ELR (cell line): ENCODE results near the gene PHF21A.
"Not testable (repeated sequence)": the region's sequence is repeated elsewhere in the genome, so short reads cannot be mapped to it uniquely, and the experiment has no call there.

Experiments used
- DNase-seq: peaks from one replicate; pipeline ENCODE4 v3.0.0-alpha.2; 2015; ENCODE audit warnings: low read depth

Gene PHF21A

GRCh38 chr11:46036009-46036408 is 85.2 kb downstream of the PHF21A start:
- DNase-seq, result no peak

- DNase-seq, result no peak
Observed at GRCh38 chr11:46034041-46034440, 87.2 kb downstream of the PHF21A start.

GRCh38 chr11:46026606-46027293 is 94.5 kb downstream of the PHF21A start:
- peak; percentile 55 for DNase-seq

DNA sequence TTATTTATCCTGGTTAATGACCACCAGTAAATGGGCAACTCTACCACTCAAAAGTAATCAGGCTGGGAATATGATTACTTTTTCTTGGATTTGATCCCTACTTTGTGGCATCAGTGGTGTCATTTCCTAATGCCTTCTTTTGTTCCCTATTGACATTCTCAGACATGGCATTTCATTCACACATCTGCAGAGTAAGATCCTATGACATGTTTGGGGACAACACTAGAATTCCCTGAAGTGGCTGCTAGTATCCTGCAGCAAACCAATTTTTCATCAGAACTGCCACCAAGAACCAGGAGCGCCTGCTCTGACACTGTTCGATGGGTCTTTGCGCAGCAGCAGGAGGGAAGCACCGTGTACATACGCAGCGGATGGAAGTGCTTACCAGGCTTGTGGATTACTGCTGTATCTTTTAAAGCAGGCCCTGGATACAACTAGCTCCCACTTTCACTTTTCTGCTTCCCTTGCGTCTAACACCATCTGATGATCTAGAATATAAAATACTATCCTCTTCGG is 101.1 kb downstream of the PHF21A start:
- no peak for DNase-seq

DNA sequence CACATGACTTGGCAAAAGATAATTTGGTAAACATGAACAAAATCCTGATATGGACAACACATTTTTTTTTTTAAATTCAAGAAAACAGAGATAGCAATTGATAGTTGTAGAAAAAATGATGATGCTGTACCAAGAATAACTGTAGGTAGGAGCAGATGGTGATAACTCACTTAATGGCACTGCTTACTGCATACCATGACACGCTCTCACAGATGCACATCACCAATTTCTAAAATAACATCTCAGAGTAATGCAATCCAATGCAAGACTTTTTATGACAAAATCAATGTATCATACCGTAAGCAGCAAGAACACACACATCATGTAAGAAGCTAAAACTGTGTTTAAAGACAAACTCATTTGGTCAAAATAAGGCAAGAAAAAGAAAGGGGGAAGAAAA is 102.6 kb downstream of the PHF21A start:
- no peak for DNase-seq

DNA sequence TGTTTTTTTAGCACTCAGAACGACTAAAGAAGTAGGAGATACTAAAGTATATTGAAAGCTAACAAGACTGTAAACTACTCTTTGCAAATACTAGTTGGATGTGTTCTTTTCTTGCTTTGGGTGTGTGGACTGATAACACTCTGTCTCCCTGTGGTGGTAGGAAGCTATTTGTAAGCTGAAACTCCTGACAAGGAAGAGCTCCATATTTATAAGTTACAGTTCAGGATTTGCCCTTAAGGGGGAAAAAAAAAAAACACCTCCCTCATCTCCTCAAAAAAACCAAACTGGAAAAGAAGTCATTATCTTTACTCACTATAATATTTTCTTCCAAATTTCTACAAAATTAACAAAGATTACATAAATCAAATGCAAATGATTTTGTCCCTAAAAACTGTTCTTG is 103.9 kb downstream of the PHF21A start:
- DNase-seq, result peak; percentile 5

DNA sequence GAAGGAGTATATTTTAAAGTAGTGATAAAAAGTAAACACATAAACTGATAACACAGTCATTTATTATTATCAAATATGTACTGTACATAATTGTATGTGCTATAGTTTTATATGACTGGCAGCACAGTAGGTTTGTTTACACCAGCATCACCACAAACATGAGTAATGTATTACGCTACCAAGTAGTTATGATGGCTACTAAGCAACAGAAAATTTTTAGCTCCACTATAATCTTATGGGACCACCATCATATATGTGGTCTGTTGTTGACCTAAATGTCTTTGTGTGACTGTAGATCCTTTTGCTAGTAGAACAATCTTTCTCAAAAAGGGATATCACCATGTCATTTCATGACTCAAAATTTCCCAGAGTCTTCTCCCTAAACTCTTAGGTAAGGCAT is 105.3 kb downstream of the PHF21A start:
- DNase-seq, result peak; percentile 79

- not testable (repeated sequence) for DNase-seq
Observed at GRCh38 chr11:46014168-46014567, 107.1 kb downstream of the PHF21A start.

DNA sequence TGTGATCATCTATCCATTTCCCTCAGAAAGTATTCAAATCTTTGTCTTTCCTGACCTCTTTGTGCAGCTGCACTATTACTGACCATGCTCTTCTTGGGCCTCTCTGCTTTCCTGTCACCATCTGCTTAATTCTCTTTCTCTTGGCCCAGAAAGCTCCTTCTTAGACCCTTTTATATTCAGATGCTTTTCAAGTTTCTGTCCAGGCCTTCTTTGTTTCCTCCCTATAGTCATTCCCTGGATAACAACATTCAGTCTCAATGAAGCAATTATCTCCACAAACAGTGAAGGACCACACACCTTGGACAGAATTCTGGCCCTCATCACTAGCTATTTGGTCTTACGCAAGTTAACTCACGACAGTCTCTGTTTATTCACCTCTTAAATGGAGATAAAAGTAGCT is 109.1 kb downstream of the PHF21A start:
- DNase-seq, result no peak

DNA sequence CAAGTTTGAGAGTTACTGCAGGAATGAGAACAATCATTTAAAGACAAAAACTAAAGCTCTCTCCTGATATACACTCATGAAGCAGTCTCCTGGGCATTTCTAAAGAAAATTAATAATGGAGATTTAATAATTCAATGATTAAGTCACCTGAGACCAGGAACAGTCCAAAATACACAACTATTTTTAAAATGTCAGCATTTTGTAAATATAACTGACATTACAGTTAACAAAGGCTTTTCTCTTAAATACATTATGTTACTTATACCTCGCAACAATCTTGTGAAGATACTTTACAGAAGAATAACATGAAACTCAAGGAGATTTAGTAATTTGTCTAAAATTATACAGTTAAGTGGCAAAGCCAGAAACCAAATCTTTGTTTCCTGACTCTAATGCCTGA is 111.2 kb downstream of the PHF21A start:
- DNase-seq, result no peak

DNA sequence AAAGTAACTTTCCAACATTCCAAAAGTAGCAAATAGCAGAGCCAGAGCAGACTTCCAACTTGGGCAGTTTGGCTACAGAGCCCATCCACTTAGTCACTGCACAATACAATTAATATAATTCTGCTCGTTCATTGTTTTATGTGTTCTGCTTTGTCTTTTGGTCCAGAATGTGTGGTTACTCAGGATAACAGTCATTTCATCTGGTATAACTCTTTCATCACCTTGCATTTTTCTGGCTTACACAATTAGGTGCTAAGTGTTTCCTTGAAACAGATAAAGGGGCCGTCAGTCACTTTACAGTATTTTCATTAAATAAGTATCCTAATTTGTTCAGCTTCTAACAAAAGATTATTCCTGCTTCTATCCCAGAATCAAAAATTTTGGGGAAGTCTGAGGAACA is 111.6 kb downstream of the PHF21A start:
- no peak for DNase-seq

GRCh38 chr11:46006418-46007070 is 114.7 kb downstream of the PHF21A start:
- peak; percentile 79 for DNase-seq

DNA sequence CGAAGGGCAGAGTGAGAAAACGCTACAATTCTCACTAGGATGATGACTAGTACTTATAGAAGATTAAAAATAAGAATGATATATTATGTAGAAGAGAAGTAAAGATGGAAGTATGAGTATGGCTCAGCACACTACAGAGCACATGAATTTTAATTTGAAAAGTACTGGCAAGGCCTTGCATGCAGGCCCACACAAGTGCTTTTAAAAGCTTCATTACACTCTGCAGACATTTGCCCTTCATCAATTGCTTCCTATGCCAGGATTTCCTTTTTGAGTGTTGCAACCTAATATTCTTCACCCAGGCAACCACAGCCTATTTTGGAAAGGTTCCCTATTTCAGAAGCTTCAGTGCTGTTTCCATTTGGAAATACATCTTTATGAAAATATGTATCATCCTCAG is 117.7 kb downstream of the PHF21A start:
- no peak for DNase-seq

DNA sequence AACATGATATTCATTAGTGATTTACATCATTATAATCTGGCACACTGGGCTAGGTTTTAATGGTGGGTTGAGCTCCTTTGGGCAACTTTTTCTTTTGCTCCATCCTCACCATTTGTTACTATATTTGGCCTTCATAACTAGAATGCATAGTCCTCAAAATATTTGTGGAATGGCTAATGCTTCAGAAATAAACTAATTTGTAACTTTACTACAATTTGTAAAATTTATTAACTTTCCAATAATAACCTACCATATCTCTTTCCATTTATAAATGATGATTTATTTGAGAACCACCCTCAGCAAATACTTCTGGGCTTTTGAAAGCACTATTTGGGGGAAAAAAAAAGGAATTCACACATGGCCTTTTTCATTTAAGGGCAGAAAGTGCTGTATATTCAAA is 119.1 kb downstream of the PHF21A start:
- no peak for DNase-seq

- peak; percentile 4 for DNase-seq
Observed at GRCh38 chr11:46001448-46001914, 119.8 kb downstream of the PHF21A start.

DNA sequence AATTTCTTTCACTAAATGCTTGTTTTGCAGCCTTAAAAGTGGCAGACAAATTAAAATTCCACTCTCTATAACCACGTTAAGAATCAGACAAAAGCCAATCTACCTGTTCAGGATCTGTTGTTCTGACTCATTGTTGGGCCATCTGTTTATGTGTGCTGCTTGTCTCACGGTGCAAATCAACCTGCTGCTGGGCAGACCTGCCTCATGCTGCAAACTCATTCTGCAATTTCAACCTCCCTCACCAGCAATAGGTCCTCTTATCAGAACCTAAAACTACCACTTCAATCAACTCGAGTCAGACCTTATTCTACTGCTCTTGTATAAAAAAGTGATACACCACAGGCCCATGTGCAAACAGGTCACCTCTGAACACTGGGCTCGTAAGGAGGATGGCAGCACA is 123.7 kb downstream of the PHF21A start:
- DNase-seq, result no peak

GRCh38 chr11:45995342-45995734 is 125.9 kb downstream of the PHF21A start:
- no peak for DNase-seq

GRCh38 chr11:45994371-45995341 is 126.6 kb downstream of the PHF21A start:
- no peak for DNase-seq

- no peak for DNase-seq
Observed at GRCh38 chr11:45993531-45994001, 127.7 kb downstream of the PHF21A start.

GRCh38 chr11:45988921-45989320 is 132.3 kb downstream of the PHF21A start:
- DNase-seq, result no peak

- no peak for DNase-seq
Observed at GRCh38 chr11:45985212-45985611, 136.0 kb downstream of the PHF21A start.

DNA sequence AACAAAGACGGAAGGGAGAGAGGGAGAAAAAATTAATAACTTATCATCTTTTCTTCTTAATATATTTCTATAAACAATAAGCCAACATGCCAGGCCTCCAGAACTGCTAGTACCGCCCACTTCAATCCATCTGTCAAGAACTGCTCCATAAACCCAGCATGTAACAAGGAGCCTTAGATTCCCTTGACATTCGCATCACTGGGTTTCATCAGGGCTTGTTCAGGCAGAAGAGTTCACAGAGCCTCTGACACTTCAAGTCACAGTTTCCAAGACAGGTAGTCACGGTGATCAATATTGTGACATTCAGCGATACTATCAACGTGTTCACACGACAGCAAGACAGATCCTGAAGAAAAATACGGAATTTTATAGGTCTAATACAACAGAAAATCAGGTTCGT is 137.1 kb downstream of the PHF21A start:
- no peak for DNase-seq
